HCT116 (cell line): ENCODE measurements around the gene GBE1.

Experiments
- CEBPB ChIP-seq: IDR thresholded peaks from 2 replicates; pipeline ENCODE4 v1.6.1; 2012; ENCODE audit warnings: low read depth
- ELF1 ChIP-seq: IDR thresholded peaks from 2 replicates; pipeline ENCODE4 v1.6.1; 2012; ENCODE audit warnings: low read depth, borderline replicate concordance
- POLR2A ChIP-seq: IDR thresholded peaks from 2 replicates; pipeline ENCODE4 v1.7.0; 2011; ENCODE audit warnings: borderline replicate concordance; ENCODE audit not compliant: insufficient read depth, insufficient read length; ENCODE audit errors: extremely low read depth
- POLR2AphosphoS5 ChIP-seq: IDR thresholded peaks from 2 replicates; pipeline ENCODE4 v1.6.1; 2011; ENCODE audit warnings: mild to moderate bottlenecking, low read depth, low read length, moderate library complexity
- SIN3A ChIP-seq: IDR thresholded peaks from 2 replicates; pipeline ENCODE4 v1.6.1; 2012; ENCODE audit warnings: low read depth
- SRF ChIP-seq: IDR thresholded peaks from 2 replicates; pipeline ENCODE4 v1.6.1; 2012; ENCODE audit warnings: low read depth
- ZFX ChIP-seq: fragments of 450-650 bp; IDR thresholded peaks from 2 replicates; pipeline ENCODE4 v1.6.1; 2017
- TF ChIP-seq, protein P1 (sequence below), 3 experiments: fragments of 200-600 bp in 1 of 3; sonication (generic) in 1 of 3; IDR thresholded peaks in 2 of 3; conservative IDR thresholded peaks in 1 of 3; 2 replicates each; pipeline ENCODE4 v1.5.1; 2012 to 2017; ENCODE audit warnings: low read depth in 2 of 3, low read length in 2 of 3, antibody characterized with exemption in 1 of 3, borderline replicate concordance in 1 of 3, control low read depth in 1 of 3, mild to moderate bottlenecking in 1 of 3, mixed read lengths in 1 of 3, mixed run types in 1 of 3, moderate library complexity in 1 of 3; ENCODE audit not compliant: insufficient read depth in 1 of 3
- TF ChIP-seq, protein P2 (sequence below): IDR thresholded peaks from 2 replicates; pipeline ENCODE4 v1.6.1; 2012; ENCODE audit warnings: low read depth
- TF ChIP-seq, protein P3 (sequence below): IDR thresholded peaks from 2 replicates; pipeline ENCODE4 v1.6.1; 2012

DNA sequence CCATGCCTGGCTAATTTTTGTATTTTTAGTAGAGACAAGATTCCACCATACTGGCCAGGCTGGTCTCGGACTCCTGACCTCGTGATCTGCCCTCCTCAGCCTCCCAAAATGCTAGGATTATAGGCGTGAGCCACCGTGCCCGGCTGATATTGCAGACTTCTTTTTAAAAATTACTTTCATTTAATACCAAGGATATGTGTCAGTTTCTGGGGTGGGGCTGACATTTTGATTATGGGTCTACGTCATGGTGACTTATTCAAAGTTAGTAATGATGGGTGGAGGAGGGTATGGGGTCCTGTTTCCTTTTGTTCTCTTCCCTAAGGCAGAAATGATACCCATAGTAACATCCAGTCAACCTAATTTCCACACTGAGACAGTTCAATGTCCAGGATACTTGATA, 34.7 kb downstream of the GBE1 start:
- no peak for TF ChIP-seq POLR2A
- TF ChIP-seq, protein P1, sequence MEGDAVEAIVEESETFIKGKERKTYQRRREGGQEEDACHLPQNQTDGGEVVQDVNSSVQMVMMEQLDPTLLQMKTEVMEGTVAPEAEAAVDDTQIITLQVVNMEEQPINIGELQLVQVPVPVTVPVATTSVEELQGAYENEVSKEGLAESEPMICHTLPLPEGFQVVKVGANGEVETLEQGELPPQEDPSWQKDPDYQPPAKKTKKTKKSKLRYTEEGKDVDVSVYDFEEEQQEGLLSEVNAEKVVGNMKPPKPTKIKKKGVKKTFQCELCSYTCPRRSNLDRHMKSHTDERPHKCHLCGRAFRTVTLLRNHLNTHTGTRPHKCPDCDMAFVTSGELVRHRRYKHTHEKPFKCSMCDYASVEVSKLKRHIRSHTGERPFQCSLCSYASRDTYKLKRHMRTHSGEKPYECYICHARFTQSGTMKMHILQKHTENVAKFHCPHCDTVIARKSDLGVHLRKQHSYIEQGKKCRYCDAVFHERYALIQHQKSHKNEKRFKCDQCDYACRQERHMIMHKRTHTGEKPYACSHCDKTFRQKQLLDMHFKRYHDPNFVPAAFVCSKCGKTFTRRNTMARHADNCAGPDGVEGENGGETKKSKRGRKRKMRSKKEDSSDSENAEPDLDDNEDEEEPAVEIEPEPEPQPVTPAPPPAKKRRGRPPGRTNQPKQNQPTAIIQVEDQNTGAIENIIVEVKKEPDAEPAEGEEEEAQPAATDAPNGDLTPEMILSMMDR (IDR thresholded peaks at IDR 0.05 in 2 of 3, conservative IDR thresholded peaks at IDR 0.05 in 1 of 3; ENCODE audit: borderline replicate concordance in 1 of 3, insufficient read depth in 1 of 3, low read depth in 2 of 3, low read length in 2 of 3) = no peak
- TF ChIP-seq SIN3A = no peak
- no peak for TF ChIP-seq POLR2AphosphoS5
- no peak for TF ChIP-seq ELF1
- no peak for TF ChIP-seq SRF
- TF ChIP-seq, protein P2, sequence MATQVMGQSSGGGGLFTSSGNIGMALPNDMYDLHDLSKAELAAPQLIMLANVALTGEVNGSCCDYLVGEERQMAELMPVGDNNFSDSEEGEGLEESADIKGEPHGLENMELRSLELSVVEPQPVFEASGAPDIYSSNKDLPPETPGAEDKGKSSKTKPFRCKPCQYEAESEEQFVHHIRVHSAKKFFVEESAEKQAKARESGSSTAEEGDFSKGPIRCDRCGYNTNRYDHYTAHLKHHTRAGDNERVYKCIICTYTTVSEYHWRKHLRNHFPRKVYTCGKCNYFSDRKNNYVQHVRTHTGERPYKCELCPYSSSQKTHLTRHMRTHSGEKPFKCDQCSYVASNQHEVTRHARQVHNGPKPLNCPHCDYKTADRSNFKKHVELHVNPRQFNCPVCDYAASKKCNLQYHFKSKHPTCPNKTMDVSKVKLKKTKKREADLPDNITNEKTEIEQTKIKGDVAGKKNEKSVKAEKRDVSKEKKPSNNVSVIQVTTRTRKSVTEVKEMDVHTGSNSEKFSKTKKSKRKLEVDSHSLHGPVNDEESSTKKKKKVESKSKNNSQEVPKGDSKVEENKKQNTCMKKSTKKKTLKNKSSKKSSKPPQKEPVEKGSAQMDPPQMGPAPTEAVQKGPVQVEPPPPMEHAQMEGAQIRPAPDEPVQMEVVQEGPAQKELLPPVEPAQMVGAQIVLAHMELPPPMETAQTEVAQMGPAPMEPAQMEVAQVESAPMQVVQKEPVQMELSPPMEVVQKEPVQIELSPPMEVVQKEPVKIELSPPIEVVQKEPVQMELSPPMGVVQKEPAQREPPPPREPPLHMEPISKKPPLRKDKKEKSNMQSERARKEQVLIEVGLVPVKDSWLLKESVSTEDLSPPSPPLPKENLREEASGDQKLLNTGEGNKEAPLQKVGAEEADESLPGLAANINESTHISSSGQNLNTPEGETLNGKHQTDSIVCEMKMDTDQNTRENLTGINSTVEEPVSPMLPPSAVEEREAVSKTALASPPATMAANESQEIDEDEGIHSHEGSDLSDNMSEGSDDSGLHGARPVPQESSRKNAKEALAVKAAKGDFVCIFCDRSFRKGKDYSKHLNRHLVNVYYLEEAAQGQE = no peak
- no peak for TF ChIP-seq ZFX
- TF ChIP-seq, protein P3, sequence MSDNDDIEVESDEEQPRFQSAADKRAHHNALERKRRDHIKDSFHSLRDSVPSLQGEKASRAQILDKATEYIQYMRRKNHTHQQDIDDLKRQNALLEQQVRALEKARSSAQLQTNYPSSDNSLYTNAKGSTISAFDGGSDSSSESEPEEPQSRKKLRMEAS = no peak
- TF ChIP-seq CEBPB = no peak
